T1000 (cell line): ENCODE results near the gene IRX4.

ENCODE experiments used
- DNase-seq: peaks from one replicate; lab custom pipeline; 2025; ENCODE audit warnings: mixed read lengths; lab: John Stamatoyannopoulos, UW

IRX4 gene

GRCh38 chr5:1836176-1836890 is 46.4 kb downstream of the IRX4 start:
- no peak for DNase-seq

GRCh38 chr5:1835431-1835830 is 47.3 kb downstream of the IRX4 start:
- DNase-seq = no peak

GRCh38 chr5:1834721-1835429 is 47.9 kb downstream of the IRX4 start:
- DNase-seq = no peak

- no peak for DNase-seq
Observed at GRCh38 chr5:1834022-1834551, 48.6 kb downstream of the IRX4 start.

- DNase-seq = no peak
Observed at GRCh38 chr5:1833264-1834021, 49.3 kb downstream of the IRX4 start.

GRCh38 chr5:1832511-1833250 is 50.0 kb downstream of the IRX4 start:
- no peak for DNase-seq

GRCh38 chr5:1831677-1832313 is 50.9 kb downstream of the IRX4 start:
- DNase-seq = no peak

GRCh38 chr5:1831257-1831656 is 51.5 kb downstream of the IRX4 start:
- no peak for DNase-seq

GRCh38 chr5:1830571-1831228 is 52.0 kb downstream of the IRX4 start:
- no peak for DNase-seq

GRCh38 chr5:1827886-1828397 is 54.8 kb downstream of the IRX4 start:
- DNase-seq = no peak
